Transverse colon (tissue), 4 donors: ENCODE data around the gene C3orf62. TPM values are rescaled to one million over a fixed set of nuclear protein-coding genes. Genes with fewer than 3 reads are reported as not detected.

Source experiments
- DNase-seq: peaks from one replicate; pipeline ENCODE4 v3.0.0-alpha.2; 2019
- H3K27ac ChIP-seq, 4 donors: fragments of 200-600 bp; sonication (generic); 2 replicates each; pipeline ENCODE4 v1.5.1; 2016 to 2018; ENCODE audit warnings: inconsistent platforms in 4 of 4
- H3K27me3 ChIP-seq: fragments of 200-600 bp; sonication (generic); 2 replicates; pipeline ENCODE4 v1.5.1; 2017; ENCODE audit warnings: inconsistent platforms
- H3K36me3 ChIP-seq, 4 donors: fragments of 200-600 bp; sonication (generic); 2 replicates each; pipeline ENCODE4 v1.5.1; 2017 to 2019; ENCODE audit warnings: inconsistent platforms in 4 of 4
- H3K4me1 ChIP-seq, 4 donors: fragments of 200-600 bp; sonication (generic); 2 replicates each; pipeline ENCODE4 v1.5.1; 2017 to 2020; ENCODE audit warnings: inconsistent platforms in 4 of 4
- H3K4me3 ChIP-seq, 4 donors: fragments of 200-600 bp; sonication (generic); 1 replicate in 1 of 4; 2 replicates in 3 of 4; pipeline versions ENCODE4 v1.5.1 to v1.6.1; 2017 to 2019; ENCODE audit warnings: inconsistent platforms in 4 of 4
- H3K9me3 ChIP-seq, 2 donors: fragments of 200-600 bp; sonication (generic); 2 replicates each; pipeline ENCODE4 v1.5.1; 2017 to 2019; ENCODE audit warnings: inconsistent platforms in 2 of 2
- EP300 ChIP-seq: sonication (generic); formaldehyde crosslinking; IDR thresholded peaks from one replicate; pipeline ENCODE4 v1.6.1; 2017; ENCODE audit warnings: antibody characterized with exemption, low read depth
- POLR2A ChIP-seq: fragments of 450-650 bp; IDR thresholded peaks from one replicate; pipeline ENCODE4 v1.6.1; 2016; ENCODE audit warnings: antibody characterized with exemption, mild to moderate bottlenecking, moderate library complexity
- POLR2AphosphoS5 ChIP-seq, 3 donors: sonication (generic); formaldehyde crosslinking; IDR thresholded peaks; one replicate each; pipeline ENCODE4 v1.6.1; 2016; ENCODE audit warnings: antibody characterized with exemption in 3 of 3
- WGBS, 2 donors: methylation state at CpG; one replicate each; pipeline ENCODE4 v1.1.5; 2018; ENCODE audit warnings: low coverage in 1 of 2; 5-methylcytosine and 5-hydroxymethylcytosine counted together
- in situ Hi-C, 4 donors: fragments of 200-750 bp; cut with MboI; loops; one replicate each; pipeline versions ENCODE4 v1.15.0 to v1.15.1; 2017; ENCODE audit warnings: low sequenced_read_pairs in 3 of 4, low pct_ligation_motif_present in 1 of 4, low pct_unique_long_range_greater_than_20kb in 1 of 4
- intact Hi-C: fragments of 100-400 bp; cut with DNase I; formaldehyde crosslinking; loops from one replicate; pipeline ENCODE4 v1.15.1; 2023; ENCODE audit warnings: low total_unique reads
- total RNA-seq, 4 donors: library from RNA; depleted of rRNA; stranded (reverse); fragments of >200 nt; gene quantifications; one replicate each; pipeline ENCODE4 v1.1.0, GENCODE V29; 2016
- TF ChIP-seq, protein P1 (sequence below), 5 experiments: fragments of 200-600 bp in 3 of 5; fragments of 450-650 bp in 2 of 5; sonication (generic) in 3 of 5; IDR thresholded peaks; 1 replicate in 2 of 5; 2 replicates in 3 of 5; pipeline ENCODE4 v1.5.1; 2016 to 2017; ENCODE audit warnings: antibody characterized with exemption in 5 of 5, inconsistent platforms in 3 of 5, mild to moderate bottlenecking in 2 of 5, moderate library complexity in 1 of 5

Gene C3orf62
- total RNA-seq, 4 donors from 2014 or later: 2.4 to 13.5 (median 5.3) TPM

DNA sequence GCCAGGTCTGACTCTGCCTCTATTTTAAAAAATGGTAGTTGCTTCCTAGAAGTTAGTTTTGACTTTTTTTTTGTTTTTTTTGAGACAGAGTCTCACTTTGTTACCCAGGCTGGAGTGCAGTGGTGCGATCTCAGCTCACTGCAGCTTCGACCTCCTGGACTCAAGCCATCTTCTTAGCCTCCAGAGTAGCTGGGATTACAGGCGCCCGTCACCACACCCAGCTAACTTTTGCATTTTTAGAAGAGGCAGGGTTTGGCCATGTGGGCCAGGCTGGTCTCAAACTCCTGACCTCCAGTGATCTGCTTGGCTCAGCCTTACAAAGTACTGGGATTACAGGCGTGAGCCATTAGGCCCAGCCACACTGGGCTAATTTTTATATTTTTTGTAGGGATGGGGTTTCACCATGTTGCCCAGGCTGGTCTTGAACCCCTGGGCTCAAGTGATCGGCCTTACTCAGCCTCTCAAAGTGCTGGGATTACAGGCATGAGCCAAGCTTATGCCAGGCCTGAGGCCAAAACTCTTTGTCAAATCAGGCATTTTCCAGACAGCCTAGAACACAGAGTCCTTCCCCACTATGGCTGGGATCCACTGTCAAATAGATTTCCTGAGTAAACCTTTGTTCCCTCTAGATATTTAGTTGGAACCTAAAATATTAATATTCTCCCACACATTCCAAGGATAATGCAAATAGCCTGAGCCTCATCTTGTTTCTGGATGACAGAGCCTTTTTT, 13.7 kb downstream of the C3orf62 start:
- intact Hi-C loops: no loop called here
- Histone ChIP-seq H3K4me3 (no peak overlapping the region), H3K27ac (peak overlapping the region in 1 of 4 donors; percentile 47), H3K36me3 (no peaks in the 10 kb centered on the region), H3K27me3 (no peaks in the 10 kb centered on the region), H3K9me3 (no peaks in the 10 kb centered on the region), H3K4me1 (peaks cover 0 to 8% (median 0%) of the 10 kb centered on the region in 4 donors)
- no peak for DNase-seq
- TF ChIP-seq POLR2AphosphoS5 (IDR thresholded peaks at IDR 0.05): peak in 2 of 3 donors; percentile 24 to 68
- TF ChIP-seq, protein P1, sequence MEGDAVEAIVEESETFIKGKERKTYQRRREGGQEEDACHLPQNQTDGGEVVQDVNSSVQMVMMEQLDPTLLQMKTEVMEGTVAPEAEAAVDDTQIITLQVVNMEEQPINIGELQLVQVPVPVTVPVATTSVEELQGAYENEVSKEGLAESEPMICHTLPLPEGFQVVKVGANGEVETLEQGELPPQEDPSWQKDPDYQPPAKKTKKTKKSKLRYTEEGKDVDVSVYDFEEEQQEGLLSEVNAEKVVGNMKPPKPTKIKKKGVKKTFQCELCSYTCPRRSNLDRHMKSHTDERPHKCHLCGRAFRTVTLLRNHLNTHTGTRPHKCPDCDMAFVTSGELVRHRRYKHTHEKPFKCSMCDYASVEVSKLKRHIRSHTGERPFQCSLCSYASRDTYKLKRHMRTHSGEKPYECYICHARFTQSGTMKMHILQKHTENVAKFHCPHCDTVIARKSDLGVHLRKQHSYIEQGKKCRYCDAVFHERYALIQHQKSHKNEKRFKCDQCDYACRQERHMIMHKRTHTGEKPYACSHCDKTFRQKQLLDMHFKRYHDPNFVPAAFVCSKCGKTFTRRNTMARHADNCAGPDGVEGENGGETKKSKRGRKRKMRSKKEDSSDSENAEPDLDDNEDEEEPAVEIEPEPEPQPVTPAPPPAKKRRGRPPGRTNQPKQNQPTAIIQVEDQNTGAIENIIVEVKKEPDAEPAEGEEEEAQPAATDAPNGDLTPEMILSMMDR (IDR thresholded peaks at IDR 0.05): no peak
- 83 to 87% methylated on average over 5 to 6 of the region's 6 CpGs for WGBS, 2 donors
- in situ Hi-C loops: no loop called here

DNA sequence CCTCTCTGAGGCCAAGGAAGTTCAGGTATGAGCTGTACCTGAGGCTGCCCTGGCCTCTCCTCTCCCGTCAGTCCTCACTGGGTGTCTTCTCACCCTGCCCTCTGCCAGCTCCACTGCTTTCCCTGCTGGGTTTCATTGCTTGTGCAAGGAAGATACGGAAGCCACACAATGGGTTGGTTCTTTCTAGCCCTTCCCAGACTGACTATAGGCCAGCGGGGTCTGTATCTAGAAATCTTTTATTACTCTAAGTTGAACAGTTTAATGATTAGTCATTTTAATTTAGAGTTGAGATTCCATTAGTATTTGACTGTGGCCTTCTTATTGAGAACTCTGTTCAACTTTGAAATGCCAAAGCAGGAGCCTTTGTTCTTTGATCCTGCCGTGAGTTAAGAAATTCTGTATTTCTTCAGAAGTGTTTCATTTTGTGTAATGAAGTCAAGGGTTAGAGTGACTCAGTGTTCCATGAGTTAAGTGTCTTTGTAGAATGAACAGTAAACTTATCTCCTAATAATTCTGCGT, 16.2 kb downstream of the C3orf62 start:
- H3K27me3 ChIP-seq: no peaks in the 10 kb centered on the region
- no peak overlapping the region for H3K27ac ChIP-seq
- no peaks in the 10 kb centered on the region for H3K9me3 ChIP-seq
- in situ Hi-C loops (no loop called here), intact Hi-C loops (no loop called here)
- WGBS, 2 donors: 83% methylated on average over 5 of the region's 5 CpGs; no CpG with 5 or more reads in 1 of the 2 donors
- no peak for TF ChIP-seq POLR2A
- no peak for TF ChIP-seq EP300
- TF ChIP-seq, protein P1 (IDR thresholded peaks at IDR 0.05): no peak
- TF ChIP-seq POLR2AphosphoS5 (IDR thresholded peaks at IDR 0.05): no peak
- H3K4me3 ChIP-seq: no peak overlapping the region
- DNase-seq: no peak
- peaks cover 0 to 8% (median 3%) of the 10 kb centered on the region in 4 donors for H3K4me1 ChIP-seq
- no peaks in the 10 kb centered on the region for H3K36me3 ChIP-seq

DNA sequence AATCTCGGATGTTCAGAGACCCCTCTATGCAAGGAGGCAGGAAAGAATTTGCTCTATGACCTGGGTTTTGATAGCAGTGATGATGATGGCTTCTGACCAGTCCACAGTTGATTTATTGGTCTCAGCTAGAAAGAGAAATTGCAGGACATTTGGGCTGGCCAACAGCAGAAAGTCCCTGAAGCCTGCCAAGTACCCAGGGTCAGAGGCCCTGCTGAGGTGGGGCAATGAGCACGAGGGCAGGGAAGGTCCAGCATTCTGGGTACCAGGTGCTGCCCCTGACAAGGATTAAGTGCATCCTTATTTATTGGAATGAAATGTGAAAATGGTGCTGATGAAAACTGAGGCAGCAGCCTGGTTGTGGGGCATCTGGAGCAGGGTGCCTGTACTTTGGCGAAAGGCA, 19.8 kb downstream of the C3orf62 start:
- H3K4me1 ChIP-seq: peaks cover 0 to 11% (median 4%) of the 10 kb centered on the region in 4 donors
- no peaks in the 10 kb centered on the region for H3K27me3 ChIP-seq
- DNase-seq: no peak
- H3K9me3 ChIP-seq: no peaks in the 10 kb centered on the region
- no peaks in the 10 kb centered on the region for H3K36me3 ChIP-seq
- no peak for TF ChIP-seq EP300
- TF ChIP-seq, protein P1 (IDR thresholded peaks at IDR 0.05): no peak
- no peak for TF ChIP-seq POLR2A
- no peak for TF ChIP-seq POLR2AphosphoS5 (IDR thresholded peaks at IDR 0.05)
- H3K4me3 ChIP-seq: no peak overlapping the region
- H3K27ac ChIP-seq: peak overlapping the region in 1 of 4 donors; percentile 34
- 66% methylated on average over 3 of the region's 3 CpGs; no CpG with 5 or more reads in 1 of the 2 donors for WGBS, 2 donors
- intact Hi-C loops: no loop called here
- in situ Hi-C loops: no loop called here

DNA sequence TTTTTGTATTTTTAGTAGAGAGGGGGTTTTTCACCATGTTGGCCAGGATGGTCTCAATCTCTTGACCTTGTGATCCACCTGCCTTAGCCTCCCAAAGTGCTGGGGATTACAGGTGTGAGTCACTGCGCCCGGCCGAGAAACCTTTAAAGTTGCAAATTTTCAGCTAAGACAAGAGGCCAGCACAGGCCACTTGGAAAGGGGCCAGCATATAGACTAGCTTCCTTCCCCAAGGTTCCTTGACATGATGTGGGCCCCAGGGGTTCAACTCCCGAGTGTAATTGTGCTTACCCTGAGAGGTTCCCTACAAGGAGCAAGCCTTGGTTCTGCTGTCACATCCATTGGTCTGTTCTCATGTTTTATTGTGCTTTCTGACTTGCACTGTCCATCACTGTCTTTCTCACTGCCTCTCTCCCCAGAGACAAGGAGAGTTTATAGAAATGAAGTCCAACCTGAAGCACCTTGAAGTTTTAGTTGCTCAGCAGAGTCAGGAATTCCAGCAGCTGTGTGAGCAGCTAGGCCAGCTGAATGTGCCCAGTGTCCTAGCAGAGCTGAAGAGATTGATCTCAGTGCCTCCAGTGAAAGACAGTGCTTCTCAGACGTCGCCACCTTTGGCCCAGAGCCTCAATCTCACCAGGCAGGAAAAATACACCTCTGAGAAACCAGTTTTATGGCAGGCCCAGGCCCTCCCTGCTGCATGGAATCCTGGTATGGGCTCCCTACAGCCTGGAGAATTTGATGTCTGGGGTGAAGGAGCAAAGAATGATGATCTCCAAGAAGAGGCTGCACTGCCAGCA, 21.1 kb downstream of the C3orf62 start:
- no peak overlapping the region for H3K4me3 ChIP-seq
- DNase-seq: peak; percentile 25
- H3K4me1 ChIP-seq: peaks cover 0 to 11% (median 4%) of the 10 kb centered on the region in 4 donors
- H3K9me3 ChIP-seq: no peaks in the 10 kb centered on the region
- H3K27me3 ChIP-seq: no peaks in the 10 kb centered on the region
- intact Hi-C loops: no loop called here
- in situ Hi-C loops: no loop called here
- no peak for TF ChIP-seq EP300
- no peak for TF ChIP-seq POLR2AphosphoS5 (IDR thresholded peaks at IDR 0.05)
- no peak for TF ChIP-seq POLR2A
- TF ChIP-seq, protein P1 (IDR thresholded peaks at IDR 0.05): no peak
- H3K36me3 ChIP-seq: no peaks in the 10 kb centered on the region
- peak overlapping the region in 2 of 4 donors; percentile 2 to 34 for H3K27ac ChIP-seq
- 63% methylated on average over 6 of the region's 6 CpGs; no CpG with 5 or more reads in 1 of the 2 donors for WGBS, 2 donors
